Tongue (tissue), 2 donors: ENCODE data around the gene IGSF8. TPM values are rescaled to one million over a fixed set of nuclear protein-coding genes. Genes with fewer than 3 reads are reported as not detected.

Source experiments
- DNase-seq: peaks from one replicate; pipeline ENCODE4 v3.0.0-alpha.2; 2015
- total RNA-seq: library from RNA; depleted of rRNA; stranded (reverse); fragments of >200 nt; gene quantifications from one replicate; pipeline ENCODE4 v1.2.3, GENCODE V29; 2014

The IGSF8 gene
- total RNA-seq: 21.8 TPM

GRCh38 chr1:160097911-160098851 lies at the start of gene IGSF8:
IGSF8 (minus strand) TSS chr1:160098619; CDS start chr1:160098472, 147 bp downstream.
- peak; percentile 93 for DNase-seq

GRCh38 chr1:160148121-160148520 lies 49.7 kb upstream of the IGSF8 start:
- DNase-seq: no peak

GRCh38 chr1:160146107-160146506 lies 47.7 kb upstream of the IGSF8 start:
- no peak for DNase-seq

- DNase-seq: no peak
These were observed 46.5 kb upstream of the IGSF8 start for GRCh38 chr1:160144921-160145320.

- no peak for DNase-seq
These were observed 45.3 kb upstream of the IGSF8 start for GRCh38 chr1:160143695-160144094.

GRCh38 chr1:160139840-160140239 lies 41.4 kb upstream of the IGSF8 start:
- DNase-seq: no peak

- DNase-seq: no peak
These were observed 38.9 kb upstream of the IGSF8 start for GRCh38 chr1:160137216-160137862.

- no peak for DNase-seq
These were observed 38.4 kb upstream of the IGSF8 start for GRCh38 chr1:160136926-160137200.

- no peak for DNase-seq
These were observed 37.9 kb upstream of the IGSF8 start for GRCh38 chr1:160136121-160136925.

GRCh38 chr1:160134791-160135572 lies 36.6 kb upstream of the IGSF8 start:
- no peak for DNase-seq

GRCh38 chr1:160133990-160134770 lies 35.8 kb upstream of the IGSF8 start:
- no peak for DNase-seq

- DNase-seq: no peak
These were observed 33.6 kb upstream of the IGSF8 start for GRCh38 chr1:160131803-160132565.

GRCh38 chr1:160130939-160131338 lies 32.5 kb upstream of the IGSF8 start:
- DNase-seq: no peak

- no peak for DNase-seq
These were observed 32.1 kb upstream of the IGSF8 start for GRCh38 chr1:160130486-160130885.

- DNase-seq: no peak
These were observed 31.5 kb upstream of the IGSF8 start for GRCh38 chr1:160129966-160130365.

- DNase-seq: no peak
These were observed 31.1 kb upstream of the IGSF8 start for GRCh38 chr1:160129558-160129957.

- no peak for DNase-seq
These were observed 30.6 kb upstream of the IGSF8 start for GRCh38 chr1:160129046-160129445.

- DNase-seq: no peak
These were observed 30.2 kb upstream of the IGSF8 start for GRCh38 chr1:160128636-160129035.

- no peak for DNase-seq
These were observed 29.6 kb upstream of the IGSF8 start for GRCh38 chr1:160127865-160128523.

GRCh38 chr1:160127381-160127780 lies 29.0 kb upstream of the IGSF8 start:
- DNase-seq: no peak
